Thyroid gland (tissue), 4 donors: ENCODE data around the gene SLC35F1.

Source experiments
- POLR2A ChIP-seq, 2 donors: fragments of 450-650 bp; IDR thresholded peaks; one replicate each; pipeline ENCODE4 v1.6.1; 2017; ENCODE audit warnings: antibody characterized with exemption in 2 of 2, mild to moderate bottlenecking in 2 of 2, moderate library complexity in 1 of 2
- TF ChIP-seq, protein P1 (sequence below), 6 experiments: fragments of 200-600 bp in 3 of 6; fragments of 450-650 bp in 3 of 6; sonication (generic) in 3 of 6; IDR thresholded peaks; one replicate each; pipeline ENCODE4 v1.5.1; 2016 to 2019; ENCODE audit warnings: antibody characterized with exemption in 6 of 6, mild to moderate bottlenecking in 2 of 6, inconsistent platforms in 1 of 6, moderate library complexity in 1 of 6

DNA sequence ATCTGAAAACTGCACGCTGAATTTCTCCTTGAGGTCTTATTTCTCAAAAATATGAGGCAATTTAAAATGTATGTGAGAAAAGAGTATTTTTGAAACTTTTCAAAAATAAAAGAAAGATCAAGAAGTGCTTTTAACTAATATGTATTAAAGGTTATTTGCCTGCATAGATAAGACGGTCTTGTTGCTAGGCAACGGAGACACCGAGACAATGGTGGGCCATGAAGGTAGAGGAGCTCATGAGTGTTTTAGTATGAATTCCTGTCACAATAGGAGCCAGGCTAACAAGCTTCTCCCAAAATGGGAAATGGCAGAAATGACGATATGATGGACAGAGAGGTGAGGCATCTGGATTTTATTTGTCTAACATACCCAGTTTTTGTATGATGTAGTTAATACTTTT is 308.2 kb downstream of the SLC35F1 start:
- TF ChIP-seq, protein P1, sequence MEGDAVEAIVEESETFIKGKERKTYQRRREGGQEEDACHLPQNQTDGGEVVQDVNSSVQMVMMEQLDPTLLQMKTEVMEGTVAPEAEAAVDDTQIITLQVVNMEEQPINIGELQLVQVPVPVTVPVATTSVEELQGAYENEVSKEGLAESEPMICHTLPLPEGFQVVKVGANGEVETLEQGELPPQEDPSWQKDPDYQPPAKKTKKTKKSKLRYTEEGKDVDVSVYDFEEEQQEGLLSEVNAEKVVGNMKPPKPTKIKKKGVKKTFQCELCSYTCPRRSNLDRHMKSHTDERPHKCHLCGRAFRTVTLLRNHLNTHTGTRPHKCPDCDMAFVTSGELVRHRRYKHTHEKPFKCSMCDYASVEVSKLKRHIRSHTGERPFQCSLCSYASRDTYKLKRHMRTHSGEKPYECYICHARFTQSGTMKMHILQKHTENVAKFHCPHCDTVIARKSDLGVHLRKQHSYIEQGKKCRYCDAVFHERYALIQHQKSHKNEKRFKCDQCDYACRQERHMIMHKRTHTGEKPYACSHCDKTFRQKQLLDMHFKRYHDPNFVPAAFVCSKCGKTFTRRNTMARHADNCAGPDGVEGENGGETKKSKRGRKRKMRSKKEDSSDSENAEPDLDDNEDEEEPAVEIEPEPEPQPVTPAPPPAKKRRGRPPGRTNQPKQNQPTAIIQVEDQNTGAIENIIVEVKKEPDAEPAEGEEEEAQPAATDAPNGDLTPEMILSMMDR (IDR thresholded peaks at IDR 0.05) = no peak
- TF ChIP-seq POLR2A (IDR thresholded peaks at IDR 0.05) = no peak
